Middle frontal gyrus (tissue), 1 donor: ENCODE results near the gene ADAMTSL5.
"Not testable (repeated sequence)": the region's sequence is repeated elsewhere in the genome, so short reads cannot be mapped to it uniquely, and the experiment has no call there.

Experiments
- DNase-seq: peaks from one replicate; pipeline ENCODE4 v3.0.0-alpha.2; 2015; ENCODE audit warnings: low spot score; ENCODE audit errors: extremely low spot score

The ADAMTSL5 gene

GRCh38 chr19:1512671-1513498, at the start of gene ADAMTSL5:
ADAMTSL5 (minus strand) TSS chr19:1513019; CDS start chr19:1510943, 2,076 bp downstream.
- DNase-seq: no peak

GRCh38 chr19:1561236-1561842, 48.5 kb upstream of the ADAMTSL5 start:
- DNase-seq: no peak

GRCh38 chr19:1560286-1560882, 47.6 kb upstream of the ADAMTSL5 start:
- no peak for DNase-seq

GRCh38 chr19:1558552-1558951, 45.7 kb upstream of the ADAMTSL5 start:
- DNase-seq: no peak

- DNase-seq: no peak
These were observed 43.7 kb upstream of the ADAMTSL5 start for GRCh38 chr19:1556390-1557070.

GRCh38 chr19:1555487-1556389, 42.9 kb upstream of the ADAMTSL5 start:
- no peak for DNase-seq

- no peak for DNase-seq
These were observed 42.1 kb upstream of the ADAMTSL5 start for GRCh38 chr19:1554968-1555367.

- no peak for DNase-seq
These were observed 40.6 kb upstream of the ADAMTSL5 start for GRCh38 chr19:1553415-1553814.

- DNase-seq: no peak
These were observed 38.5 kb upstream of the ADAMTSL5 start for GRCh38 chr19:1551068-1552040.

GRCh38 chr19:1549332-1549945, 36.6 kb upstream of the ADAMTSL5 start:
- DNase-seq: no peak

- DNase-seq: no peak
These were observed 27.6 kb upstream of the ADAMTSL5 start for GRCh38 chr19:1540365-1540925.

- not testable (repeated sequence) for DNase-seq
These were observed 26.9 kb upstream of the ADAMTSL5 start for GRCh38 chr19:1539749-1540148.

GRCh38 chr19:1538978-1539377, 26.2 kb upstream of the ADAMTSL5 start:
- no peak for DNase-seq

- DNase-seq: not testable (repeated sequence)
These were observed 22.9 kb upstream of the ADAMTSL5 start for GRCh38 chr19:1535699-1536098.

- DNase-seq: no peak
These were observed 22.2 kb upstream of the ADAMTSL5 start for GRCh38 chr19:1534972-1535371.

GRCh38 chr19:1533510-1534150, 20.8 kb upstream of the ADAMTSL5 start:
- DNase-seq: no peak

GRCh38 chr19:1532003-1532402, 19.2 kb upstream of the ADAMTSL5 start:
- no peak for DNase-seq

GRCh38 chr19:1531587-1531986, 18.8 kb upstream of the ADAMTSL5 start:
- DNase-seq: no peak
